H1 (cell line): ENCODE data around the gene MKLN1. TPM values are rescaled to one million over a fixed set of nuclear protein-coding genes. Genes with fewer than 3 reads are reported as not detected.

ENCODE experiments used
- CTCF ChIA-PET: fragments of 300-600 bp; sonication (Branson Sonifier 250); formaldehyde crosslinking; loops from one replicate; lab custom pipeline; 2021; ENCODE audit not compliant: partially characterized antibody; lab: Charles Lee
- POLR2A ChIA-PET: fragments of 300-600 bp; sonication (Branson Sonifier 250); formaldehyde crosslinking; loops from one replicate; lab custom pipeline; 2021; ENCODE audit warnings: inconsistent platforms; ENCODE audit not compliant: partially characterized antibody; lab: Charles Lee
- DNase-seq, 2 experiments: peaks; one replicate each; pipeline versions ENCODE4 v3.0.0 to v3.0.0-alpha.2; 2010 to 2022; ENCODE audit warnings: low spot score in 2 of 2, low read depth in 1 of 2, mixed read lengths in 1 of 2
- FAIRE-seq: peaks from 2 replicates; lab custom pipeline; 2011; peaks lifted over from hg19 to GRCh38; lab: Jason Lieb, UNC
- H2AFZ ChIP-seq: 2 replicates; pipeline ENCODE4 v1.8.1; 2012; ENCODE audit warnings: low read length, inconsistent platforms
- H2AK5ac ChIP-seq: 2 replicates; pipeline ENCODE4 v1.6.1; 2013; ENCODE audit warnings: low read depth, low read length
- H2BK120ac ChIP-seq: replicated peaks from 2 replicates; pipeline ENCODE3; 2013; ENCODE audit warnings: low read depth, low read length, inconsistent platforms
- H2BK12ac ChIP-seq: 2 replicates; pipeline ENCODE4 v1.6.1; 2013; ENCODE audit warnings: low read depth, low read length
- H2BK15ac ChIP-seq: 2 replicates; pipeline ENCODE4 v1.6.1; 2013; ENCODE audit warnings: low read length
- H2BK20ac ChIP-seq: 2 replicates; pipeline ENCODE4 v1.6.1; 2013; ENCODE audit warnings: low read length
- H2BK5ac ChIP-seq: 2 replicates; pipeline ENCODE4 v1.6.1; 2013; ENCODE audit warnings: low read depth, low read length
- H3K14ac ChIP-seq: 2 replicates; pipeline ENCODE4 v1.6.1; 2013; ENCODE audit warnings: inconsistent platforms; ENCODE audit not compliant: insufficient read length
- H3K18ac ChIP-seq: 2 replicates; pipeline ENCODE4 v1.6.1; 2013; ENCODE audit warnings: low read length; ENCODE audit errors: extremely low read depth
- H3K23ac ChIP-seq: 2 replicates; pipeline ENCODE4 v1.6.1; 2013; ENCODE audit warnings: inconsistent platforms; ENCODE audit not compliant: insufficient read length
- H3K23me2 ChIP-seq: 2 replicates; pipeline ENCODE4 v1.6.1; 2013; ENCODE audit warnings: low read depth, low read length
- H3K27ac ChIP-seq: 2 replicates; pipeline ENCODE4 v1.6.1; 2011; ENCODE audit warnings: low read depth, low read length, inconsistent platforms
- H3K27me3 ChIP-seq, 4 experiments: replicated peaks in 1 of 4; 1 replicate in 1 of 4; 2 replicates in 3 of 4; pipeline versions ENCODE4 v1.6.1 to v1.8.1; 2011 to 2013; ENCODE audit warnings: low read length in 3 of 4, mild to moderate bottlenecking in 3 of 4, inconsistent platforms in 2 of 4, mixed read lengths in 2 of 4, moderate library complexity in 1 of 4; ENCODE audit not compliant: control insufficient read depth in 3 of 4, insufficient read depth in 3 of 4; ENCODE audit errors: extremely low read depth in 1 of 4
- H3K36me3 ChIP-seq, 4 experiments: 2 replicates each; pipeline versions ENCODE4 v1.6.1 to v1.8.1; 2011 to 2013; ENCODE audit warnings: mild to moderate bottlenecking in 4 of 4, low read length in 3 of 4, moderate library complexity in 2 of 4, control low read depth in 1 of 4, inconsistent platforms in 1 of 4; ENCODE audit not compliant: insufficient read depth in 4 of 4, control insufficient read depth in 2 of 4
- H3K4ac ChIP-seq: replicated peaks from 2 replicates; pipeline ENCODE3; 2013; ENCODE audit warnings: low read length, low read depth, mixed read lengths, inconsistent platforms; ENCODE audit not compliant: insufficient read length
- H3K4me1 ChIP-seq, 4 experiments: replicated peaks in 1 of 4; 1 replicate in 1 of 4; 2 replicates in 3 of 4; pipeline versions ENCODE4 v1.6.1 to v1.8.1; 2011 to 2013; ENCODE audit warnings: low read length in 3 of 4, inconsistent platforms in 2 of 4, mixed read lengths in 1 of 4; ENCODE audit not compliant: insufficient read depth in 4 of 4, control insufficient read depth in 3 of 4
- H3K4me2 ChIP-seq, 2 experiments: 2 replicates each; pipeline versions ENCODE4 v1.6.1 to v1.8.1; 2011 to 2013; ENCODE audit warnings: low read depth in 2 of 2, low read length in 2 of 2, control low read depth in 1 of 2, inconsistent platforms in 1 of 2, mild to moderate bottlenecking in 1 of 2; ENCODE audit not compliant: insufficient read depth in 1 of 2
- H3K4me3 ChIP-seq, 4 experiments: fragments of 200-600, 300-600 bp in 1 of 4; sonication (generic), shearing (Covaris generic), sonication (Bioruptor Twin) in 1 of 4; 2 replicates each; pipeline versions ENCODE4 v1.5.1 to v1.8.1; 2011 to 2016; ENCODE audit warnings: low read length in 4 of 4, low read depth in 3 of 4, control low read depth in 2 of 4, inconsistent platforms in 2 of 4, mild to moderate bottlenecking in 2 of 4, mixed read lengths in 1 of 4, moderate library complexity in 1 of 4; ENCODE audit not compliant: insufficient read depth in 2 of 4; ENCODE audit errors: extremely low read depth in 1 of 4
- H3K56ac ChIP-seq: replicated peaks from 2 replicates; pipeline ENCODE3; 2013; ENCODE audit warnings: low read depth, mild to moderate bottlenecking, mixed read lengths, low read length, inconsistent platforms; ENCODE audit not compliant: insufficient read length
- H3K79me1 ChIP-seq: 2 replicates; pipeline ENCODE4 v1.6.1; 2013; ENCODE audit warnings: low read depth, low read length, control low read depth
- H3K79me2 ChIP-seq, 2 experiments: 2 replicates each; pipeline versions ENCODE4 v1.6.1 to v1.8.1; 2012 to 2013; ENCODE audit warnings: low read length in 2 of 2, mild to moderate bottlenecking in 2 of 2, inconsistent platforms in 1 of 2; ENCODE audit not compliant: insufficient read depth in 2 of 2, control insufficient read depth in 1 of 2
- H3K9ac ChIP-seq, 4 experiments: replicated peaks in 1 of 4; 1 replicate in 1 of 4; 2 replicates in 3 of 4; pipeline versions ENCODE4 v1.6.1 to v1.8.1; 2011 to 2013; ENCODE audit warnings: low read depth in 3 of 4, low read length in 3 of 4, control low read depth in 2 of 4, mild to moderate bottlenecking in 2 of 4, moderate library complexity in 2 of 4, inconsistent platforms in 1 of 4; ENCODE audit errors: extremely low read depth in 1 of 4
- H3K9me3 ChIP-seq, 2 experiments: 2 replicates each; pipeline versions ENCODE4 v1.6.1 to v1.8.1; 2012 to 2013; ENCODE audit warnings: mild to moderate bottlenecking in 2 of 2, moderate library complexity in 2 of 2, control low read depth in 1 of 2, inconsistent platforms in 1 of 2, low read depth in 1 of 2, low read length in 1 of 2, mixed read lengths in 1 of 2; ENCODE audit not compliant: insufficient read depth in 2 of 2
- H4K20me1 ChIP-seq, 2 experiments: replicated peaks in 1 of 2; 2 replicates each; pipeline versions ENCODE3 to v1.8.1; 2011 to 2013; ENCODE audit warnings: inconsistent platforms in 2 of 2, low read length in 2 of 2, mild to moderate bottlenecking in 1 of 2; ENCODE audit not compliant: insufficient read depth in 2 of 2, control insufficient read depth in 1 of 2
- H4K5ac ChIP-seq: 2 replicates; pipeline ENCODE4 v1.6.1; 2013; ENCODE audit warnings: low read length, low read depth, mixed read lengths, inconsistent platforms; ENCODE audit not compliant: insufficient read length
- H4K8ac ChIP-seq: 2 replicates; pipeline ENCODE4 v1.8.0; 2013; ENCODE audit warnings: mild to moderate bottlenecking, moderate library complexity, low read length, inconsistent platforms; ENCODE audit not compliant: insufficient read depth; ENCODE audit errors: extremely low read depth
- H4K91ac ChIP-seq: replicated peaks from 2 replicates; pipeline ENCODE3; 2013; ENCODE audit warnings: low read length, mixed read lengths, inconsistent platforms; ENCODE audit not compliant: insufficient read length
- ATF2 ChIP-seq: IDR thresholded peaks from 2 replicates; pipeline ENCODE4 v1.6.1; 2012; ENCODE audit warnings: low read length, inconsistent platforms
- CTBP2 ChIP-seq: IDR thresholded peaks from 2 replicates; pipeline ENCODE4 v1.7.0; 2011; ENCODE audit warnings: borderline replicate concordance, mild to moderate bottlenecking, moderate library complexity, mixed read lengths, low read length; ENCODE audit not compliant: insufficient read depth, insufficient read length
- KDM1A ChIP-seq: fragments of 200-600, 300-600 bp; sonication (generic); IDR thresholded peaks from 2 replicates; pipeline ENCODE4 v1.7.1; 2016; ENCODE audit warnings: mild to moderate bottlenecking, low read length, borderline replicate concordance
- KDM4A ChIP-seq: IDR thresholded peaks from one replicate; pipeline ENCODE4 v1.7.1; 2012; ENCODE audit warnings: low read depth, mild to moderate bottlenecking, moderate library complexity, low read length, inconsistent platforms; ENCODE audit not compliant: severe bottlenecking
- NRF1 ChIP-seq: IDR thresholded peaks from 2 replicates; pipeline ENCODE4 v1.6.1; 2011; ENCODE audit warnings: mild to moderate bottlenecking, low read depth, low read length, improper control_type of control experiment
- RXRA ChIP-seq: IDR thresholded peaks from 2 replicates; pipeline ENCODE4 v1.6.1; 2011; ENCODE audit warnings: low read depth, mild to moderate bottlenecking, low read length, moderate library complexity; ENCODE audit not compliant: insufficient read depth
- SUZ12 ChIP-seq: fragments of 200-600 bp; sonication (generic); IDR thresholded peaks from 2 replicates; pipeline ENCODE4 v1.6.1; 2012; ENCODE audit warnings: mild to moderate bottlenecking, inconsistent platforms, low read length, moderate library complexity, mixed read lengths
- ZNF274 ChIP-seq: IDR thresholded peaks from 2 replicates; pipeline ENCODE4 v1.7.0; 2012; ENCODE audit warnings: low read length, borderline replicate concordance; ENCODE audit errors: extremely low read depth
- whole genome bisulfite sequencing, 2 experiments: shearing (Covaris generic) in 1 of 2; methylation state at CpG; one replicate each; pipeline versions ENCODE4 v1.1.6 to v1.1.7; 2013 to 2015; ENCODE audit warnings: low lambda C conversion rate in 2 of 2, mixed read lengths in 2 of 2, inconsistent platforms in 1 of 2, low coverage in 1 of 2, missing lambda C conversion rate in 1 of 2; ENCODE audit not compliant: insufficient replicate concordance in 2 of 2, insufficient coverage in 1 of 2, insufficient read length in 1 of 2; ENCODE audit errors: extremely low coverage in 1 of 2, missing lambda C conversion rate in 1 of 2; 5-methylcytosine and 5-hydroxymethylcytosine counted together
- polyA plus RNA-seq, 7 experiments: library from polyadenylated mRNA; depleted of rRNA in 3 of 7; stranded (reverse) in 5 of 7; unstranded in 2 of 7; fragments of >200 nt in 5 of 7; fragments of 200-250 nt in 2 of 7; gene quantifications; 1 replicate in 5 of 7; 2 replicates in 1 of 7; 4 replicates in 1 of 7; pipeline versions ENCODE4 v1.2.1 to v1.2.3, GENCODE V29; 2011 to 2013; ENCODE audit warnings: missing spikeins in 2 of 7, mixed read lengths in 2 of 7
- total RNA-seq: library from RNA; stranded (reverse); fragmentation: NEBNext Ultra II Directional; extraction: Animal tissue kit (Norgen Biotek cat#: 25700); gene quantifications from 2 replicates; pipeline ENCODE4 v1.2.1, GENCODE V29; 2021

The MKLN1 gene
- total and polyA plus RNA-seq, 2 of the 8 experiments (the other 6 are each of a cell fraction or from before 2014, with no cell fraction given), result 22.3 to 50.9 TPM

GRCh38 chr7:131513245-131514061 is 185.8 kb downstream of the MKLN1 start:
- 45% methylated on average over 11 of the region's 11 CpGs; no CpG with 5 or more reads in 1 of the 2 experiments for WGBS, 2 experiments
- Histone ChIP-seq H2BK15ac (no peak overlapping the region), H3K18ac (peak overlapping the region; percentile 38; the same call in 1 of the 2 replicates), H3K56ac (no peak overlapping the region), H3K9ac (no peak overlapping the region), H3K14ac (no peak overlapping the region), H3K9me3 (no peaks in the 10 kb centered on the region), H2AFZ (no peak overlapping the region), H3K79me1 (peaks cover 11% of the 10 kb centered on the region), H2BK120ac (no peak overlapping the region), H4K8ac (0 out of 2 replicates have a peak overlapping the region, but pooled peaks have one; percentile 17), H3K4me1 (peaks cover 0 to 8% (median 3%) of the 10 kb centered on the region in 4 experiments; a peak in 5 of 7 replicates), H4K91ac (no peak overlapping the region), H2BK12ac (no peak overlapping the region), H3K27me3 (no peaks in the 10 kb centered on the region), H2AK5ac (no peak overlapping the region), H4K20me1 (peaks cover 54 to 56% of the 10 kb centered on the region in 2 experiments), H3K4me3 (no peak overlapping the region), H3K4ac (peak overlapping the region; percentile 40), H2BK20ac (no peak overlapping the region), H3K23ac (no peak overlapping the region), H3K27ac (peak overlapping the region; percentile 25; the same call in 1 of the 2 replicates), H3K79me2 (peaks cover 33 to 95% of the 10 kb centered on the region in 2 experiments), H2BK5ac (no peak overlapping the region; the same call in 1 of the 2 replicates), H3K23me2 (no peaks in the 10 kb centered on the region), H3K4me2 (peak overlapping the region in 1 of 2 experiments; percentile 0; a peak in 1 of 4 replicates), H4K5ac (no peak overlapping the region), H3K36me3 (peaks cover 26 to 53% (median 31%) of the 10 kb centered on the region in 4 experiments)
- CTCF ChIA-PET, result interaction anchor here (0.6 to 6.7 kb wide), 24 partner anchors 9 to 491 kb away, joined by 3 to 60 read pairs (median 4); no protein-coding TSS in a partner anchor
- no peak for FAIRE-seq
- peak; percentile 74 to 94 for DNase-seq
- POLR2A ChIA-PET, result interaction anchor here (0.6 to 1.5 kb wide), 7 partner anchors 9 to 163 kb away, joined by 3 to 4 read pairs (median 4); no protein-coding TSS in a partner anchor
- TF ChIP-seq KDM1A (no peak), KDM4A (no peak), CTBP2 (peak; percentile 63), ZNF274 (no peak), ATF2 (peak; percentile 98), RXRA (no peak), NRF1 (no peak), SUZ12 (no peak)
